ENCODE data around the gene TMEM135. TPM values are rescaled to one million over a fixed set of nuclear protein-coding genes. Genes with fewer than 3 reads are reported as not detected.

The TMEM135 gene
- polyA plus RNA-seq, 1 of the 3 experiments (the other 2 are of a cell fraction) = 3.0 TPM

- Histone ChIP-seq H4K20me1 (ENCODE audit: insufficient read depth) (no peaks in the 10 kb centered on the region), H3K27ac (ENCODE audit: low read depth in 2 of 2, low read length in 1 of 2) (no peak overlapping the region), H3K9ac (no peak overlapping the region), H3K4me2 (no peak overlapping the region), H3K27me3 (ENCODE audit: insufficient read depth) (no peaks in the 10 kb centered on the region), H3K4me1 (ENCODE audit: control insufficient read depth in 1 of 2, insufficient read depth in 2 of 2, low read depth in 1 of 2, low read length in 1 of 2) (peaks cover 0 to 3% of the 10 kb centered on the region in 2 experiments; a peak in 3 of 4 replicates), H3F3A (replicated peaks; ENCODE audit: insufficient read depth) (no peaks in the 10 kb centered on the region), H3K4me3 (ENCODE audit: low read depth in 2 of 2, low read length in 1 of 2) (no peak overlapping the region), H3K9me3 (no peaks in the 10 kb centered on the region), H2AFZ (ENCODE audit: low read depth) (no peak overlapping the region), H3K9me2 (no peaks in the 10 kb centered on the region), H3K36me3 (replicated peaks in 1 of 2; ENCODE audit: control insufficient read depth in 1 of 2, insufficient read depth in 2 of 2, low read length in 1 of 2) (no peaks in the 10 kb centered on the region), H3K79me2 (ENCODE audit: insufficient read depth) (no peaks in the 10 kb centered on the region)
- TF ChIP-seq GABPA (IDR thresholded peaks at IDR 0.05; ENCODE audit: low read depth) (no peak), EZH2phosphoT487 (IDR thresholded peaks at IDR 0.05; ENCODE audit: borderline replicate concordance, low read depth) (no peak), MXI1 (IDR thresholded peaks at IDR 0.05; ENCODE audit: low read depth, low read length) (no peak), FOXM1 (IDR thresholded peaks at IDR 0.05; ENCODE audit: low read depth) (no peak), TAF1 (IDR thresholded peaks at IDR 0.05; ENCODE audit: borderline replicate concordance, low read depth, low read length) (no peak), TEAD4 (IDR thresholded peaks at IDR 0.05; ENCODE audit: borderline replicate concordance, insufficient read depth) (no peak), RCOR1 (IDR thresholded peaks at IDR 0.05; ENCODE audit: low read length) (no peak), FOSL2 (IDR thresholded peaks at IDR 0.05; ENCODE audit: borderline replicate concordance, low read depth) (no peak), PBX3 (IDR thresholded peaks at IDR 0.05) (no peak), MEF2A (IDR thresholded peaks at IDR 0.05; ENCODE audit: borderline replicate concordance, low read depth) (no peak), NRF1 (IDR thresholded peaks at IDR 0.05; ENCODE audit: low read depth, low read length) (no peak), YY1 (IDR thresholded peaks at IDR 0.05; ENCODE audit: low read depth) (no peak), ELF1 (IDR thresholded peaks at IDR 0.05) (no peak), CHD2 (IDR thresholded peaks at IDR 0.05; ENCODE audit: low read length, partially characterized antibody) (no peak)
- TF ChIP-seq, protein P1, sequence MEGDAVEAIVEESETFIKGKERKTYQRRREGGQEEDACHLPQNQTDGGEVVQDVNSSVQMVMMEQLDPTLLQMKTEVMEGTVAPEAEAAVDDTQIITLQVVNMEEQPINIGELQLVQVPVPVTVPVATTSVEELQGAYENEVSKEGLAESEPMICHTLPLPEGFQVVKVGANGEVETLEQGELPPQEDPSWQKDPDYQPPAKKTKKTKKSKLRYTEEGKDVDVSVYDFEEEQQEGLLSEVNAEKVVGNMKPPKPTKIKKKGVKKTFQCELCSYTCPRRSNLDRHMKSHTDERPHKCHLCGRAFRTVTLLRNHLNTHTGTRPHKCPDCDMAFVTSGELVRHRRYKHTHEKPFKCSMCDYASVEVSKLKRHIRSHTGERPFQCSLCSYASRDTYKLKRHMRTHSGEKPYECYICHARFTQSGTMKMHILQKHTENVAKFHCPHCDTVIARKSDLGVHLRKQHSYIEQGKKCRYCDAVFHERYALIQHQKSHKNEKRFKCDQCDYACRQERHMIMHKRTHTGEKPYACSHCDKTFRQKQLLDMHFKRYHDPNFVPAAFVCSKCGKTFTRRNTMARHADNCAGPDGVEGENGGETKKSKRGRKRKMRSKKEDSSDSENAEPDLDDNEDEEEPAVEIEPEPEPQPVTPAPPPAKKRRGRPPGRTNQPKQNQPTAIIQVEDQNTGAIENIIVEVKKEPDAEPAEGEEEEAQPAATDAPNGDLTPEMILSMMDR (IDR thresholded peaks at IDR 0.05) = no peak
- TF ChIP-seq, protein P2, sequence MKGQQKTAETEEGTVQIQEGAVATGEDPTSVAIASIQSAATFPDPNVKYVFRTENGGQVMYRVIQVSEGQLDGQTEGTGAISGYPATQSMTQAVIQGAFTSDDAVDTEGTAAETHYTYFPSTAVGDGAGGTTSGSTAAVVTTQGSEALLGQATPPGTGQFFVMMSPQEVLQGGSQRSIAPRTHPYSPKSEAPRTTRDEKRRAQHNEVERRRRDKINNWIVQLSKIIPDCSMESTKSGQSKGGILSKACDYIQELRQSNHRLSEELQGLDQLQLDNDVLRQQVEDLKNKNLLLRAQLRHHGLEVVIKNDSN (IDR thresholded peaks at IDR 0.05; ENCODE audit: borderline replicate concordance, low read depth) = no peak
- TF ChIP-seq, protein P3, sequence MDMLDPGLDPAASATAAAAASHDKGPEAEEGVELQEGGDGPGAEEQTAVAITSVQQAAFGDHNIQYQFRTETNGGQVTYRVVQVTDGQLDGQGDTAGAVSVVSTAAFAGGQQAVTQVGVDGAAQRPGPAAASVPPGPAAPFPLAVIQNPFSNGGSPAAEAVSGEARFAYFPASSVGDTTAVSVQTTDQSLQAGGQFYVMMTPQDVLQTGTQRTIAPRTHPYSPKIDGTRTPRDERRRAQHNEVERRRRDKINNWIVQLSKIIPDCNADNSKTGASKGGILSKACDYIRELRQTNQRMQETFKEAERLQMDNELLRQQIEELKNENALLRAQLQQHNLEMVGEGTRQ (IDR thresholded peaks at IDR 0.05; ENCODE audit: borderline replicate concordance, low read depth, low read length) = no peak
- DNase-seq = no peak
- CTCF ChIA-PET = interaction anchor here (0.9 to 4.3 kb wide), 5 partner anchors 10 to 693 kb away, joined by 3 to 24 read pairs (median 4); no protein-coding TSS in a partner anchor
- 18% methylated on average over 2 of the region's 2 CpGs for WGBS (ENCODE audit: low lambda C conversion rate)
- POLR2A ChIA-PET = no interaction called here
These were observed 264.2 kb downstream of the TMEM135 start for GRCh38 chr11:87301785-87302540.

Data from SK-N-SH (cell line).